ENCODE results near the gene SERP2.

SERP2 gene

DNA sequence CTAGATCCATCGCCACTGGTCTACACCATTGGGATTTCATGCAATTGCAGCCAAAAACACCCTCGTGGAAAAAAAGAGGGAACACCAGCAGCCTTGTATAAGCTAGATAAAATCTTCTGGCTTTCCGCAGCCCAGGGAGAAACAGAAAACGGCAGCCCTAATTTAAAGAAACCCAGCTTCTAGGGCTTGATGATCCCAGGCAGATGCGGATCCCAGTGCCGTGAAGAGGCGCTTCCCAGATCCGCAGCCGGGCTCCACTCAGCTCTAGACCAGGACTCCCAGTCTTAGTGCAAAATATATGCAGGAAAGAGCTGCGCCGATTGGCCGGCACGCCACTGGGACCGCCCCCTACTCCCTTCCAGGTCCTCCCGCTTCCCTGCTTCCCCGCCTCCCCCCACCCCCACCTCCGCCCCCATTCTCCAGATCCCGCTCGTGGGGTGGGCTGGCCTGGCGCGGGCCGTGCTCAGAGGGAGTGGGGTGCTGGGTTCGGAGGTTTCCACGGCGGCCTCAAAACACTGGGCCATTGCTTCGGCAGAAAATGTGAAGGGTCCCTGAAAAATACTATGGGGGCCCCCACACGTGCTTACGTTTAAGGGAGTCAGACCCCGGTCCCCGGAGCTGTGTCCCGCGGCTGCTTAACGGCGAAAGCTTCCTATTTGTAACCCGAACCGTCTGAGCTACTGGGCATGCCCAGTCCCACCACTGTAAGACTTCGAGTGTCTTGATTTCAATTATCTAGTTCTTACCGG is 63.1 kb downstream of the SERP2 start:
- peak; percentile 46 for FAIRE-seq

GRCh38 chr13:44437356-44438233 is 64.0 kb downstream of the SERP2 start:
- peak; percentile 98 for FAIRE-seq

DNA sequence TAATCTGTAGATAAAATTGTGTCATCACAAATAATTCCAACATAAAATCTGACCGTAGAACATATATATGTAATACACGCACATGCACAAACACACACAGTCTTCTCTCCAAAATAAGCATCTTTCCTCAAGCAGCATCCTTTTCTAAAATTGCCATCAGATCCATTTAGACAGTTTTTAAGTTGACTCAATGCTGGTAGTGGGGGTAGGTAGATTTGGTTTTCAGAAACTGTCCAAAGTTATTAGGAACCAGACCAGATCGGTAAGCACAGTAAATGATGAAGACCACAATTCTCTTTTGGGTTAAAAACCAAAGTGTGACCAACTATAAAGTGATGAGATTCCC is 64.6 kb downstream of the SERP2 start:
- FAIRE-seq = no peak

GRCh38 chr13:44439452-44440024 is 65.9 kb downstream of the SERP2 start:
- FAIRE-seq = no peak

DNA sequence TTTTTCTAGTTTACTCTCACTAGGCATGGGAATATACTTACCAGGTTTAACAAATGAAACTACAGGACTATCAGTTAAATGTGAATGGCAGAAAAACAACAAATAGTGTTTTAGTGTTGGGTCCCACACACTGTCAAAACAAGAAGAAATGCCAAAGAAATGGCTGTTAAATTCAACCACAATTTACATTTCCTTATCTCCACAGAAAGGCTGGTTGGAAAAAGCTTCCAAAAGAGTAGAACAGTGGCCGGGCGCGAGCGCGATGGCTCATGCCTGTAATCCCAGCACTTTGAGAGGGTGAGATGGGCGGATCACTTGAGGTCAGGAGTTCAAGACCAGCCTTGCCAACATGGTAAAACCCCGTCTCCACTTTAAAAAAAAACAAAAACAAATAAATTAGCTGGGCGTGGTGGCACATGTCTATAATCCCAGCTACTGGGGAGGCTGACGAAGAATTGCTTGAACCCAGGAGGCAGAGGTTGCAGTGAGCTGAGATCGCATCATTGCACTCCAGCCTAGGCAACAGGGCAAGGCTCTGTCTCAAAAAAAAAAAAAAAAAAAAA is 66.5 kb downstream of the SERP2 start:
- FAIRE-seq = no peak
